SH-SY5Y (cell line): ENCODE results near the gene MEF2A.

Source experiments
- GATA2 ChIP-seq: IDR thresholded peaks from 2 replicates; pipeline ENCODE4 v1.6.1; 2011; ENCODE audit warnings: mild to moderate bottlenecking, low read depth, low read length
- GATA3 ChIP-seq: IDR thresholded peaks from 2 replicates; pipeline ENCODE4 v1.6.1; 2011; ENCODE audit warnings: low read depth, mild to moderate bottlenecking, low read length, moderate library complexity

MEF2A gene

DNA sequence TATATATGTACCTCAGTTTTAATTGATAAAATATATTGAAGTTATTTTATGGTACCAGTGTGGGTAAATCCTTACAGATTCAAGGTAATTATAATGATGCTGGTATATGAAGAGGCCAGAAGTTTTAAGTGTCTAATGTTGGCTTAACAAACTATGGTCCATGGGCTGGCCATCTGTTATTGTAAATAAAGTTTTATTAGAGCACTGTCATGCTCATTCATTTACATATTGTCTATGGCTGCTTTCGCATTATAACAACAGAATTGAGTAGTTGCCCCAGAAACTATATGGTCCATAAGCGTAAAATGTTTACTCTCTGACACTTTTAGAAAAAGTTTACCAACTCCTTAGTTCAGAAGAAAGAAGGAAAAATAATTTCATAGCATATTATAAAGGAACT, 67.9 kb downstream of the MEF2A start:
- TF ChIP-seq GATA2, result no peak
- TF ChIP-seq GATA3, result no peak

DNA sequence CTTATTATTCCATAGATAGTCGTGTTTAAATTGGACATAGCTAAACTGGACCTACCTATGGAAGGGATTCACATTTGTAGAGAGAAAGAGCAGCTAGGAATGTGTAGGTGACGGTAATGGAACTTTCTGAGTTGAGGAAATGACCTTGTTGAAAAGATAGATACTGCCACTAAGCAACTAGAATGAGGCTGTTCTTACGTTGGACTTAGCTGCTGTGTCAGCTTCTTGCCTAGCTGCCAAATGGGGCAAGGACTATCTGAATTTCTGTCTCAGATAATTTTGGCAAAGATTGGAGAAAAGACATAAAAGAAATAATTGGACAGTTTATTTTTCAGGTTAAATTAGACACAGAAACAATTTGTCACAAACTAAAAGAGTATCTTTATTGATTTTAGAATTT, 68.8 kb downstream of the MEF2A start:
- TF ChIP-seq GATA3 (no peak), GATA2 (no peak)

DNA sequence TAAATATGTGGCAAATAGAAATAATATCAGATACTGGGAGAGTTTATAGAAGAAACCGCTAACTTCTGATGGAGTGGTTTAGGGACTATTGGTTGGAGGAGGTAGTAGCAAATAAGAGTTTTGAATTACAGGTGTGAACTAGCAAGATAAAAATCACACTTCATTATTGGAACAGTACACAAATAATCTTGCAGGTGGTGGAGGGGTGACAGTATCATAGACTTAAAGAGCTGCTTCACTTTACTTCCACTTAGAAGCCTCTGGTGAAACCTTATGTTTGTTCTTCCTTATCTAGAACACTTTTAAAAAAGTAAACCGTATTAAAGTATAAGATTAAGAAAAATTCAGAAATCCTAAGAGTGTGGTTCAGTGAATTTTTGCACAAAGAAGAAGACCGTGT, 69.4 kb downstream of the MEF2A start:
- TF ChIP-seq GATA2 (no peak), GATA3 (no peak)

DNA sequence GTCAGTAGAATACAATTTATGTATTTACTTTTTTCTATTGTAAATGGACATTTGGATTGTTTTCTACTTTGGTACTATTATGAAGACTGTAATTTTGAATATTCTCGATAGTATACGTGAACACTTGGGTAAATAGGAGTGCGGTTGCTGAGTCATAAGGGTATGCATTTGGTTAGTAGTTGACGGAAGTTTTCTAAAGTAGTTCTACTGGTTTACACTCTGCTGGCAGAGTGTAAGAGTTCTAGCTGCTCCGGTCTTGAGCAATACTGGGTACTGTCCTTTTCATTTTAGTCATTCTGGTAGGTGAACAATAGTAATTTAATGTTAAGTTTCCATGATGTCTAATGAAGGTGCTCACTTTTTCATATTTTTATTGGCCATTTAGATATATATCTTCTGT, 70.0 kb downstream of the MEF2A start:
- TF ChIP-seq GATA2 (no peak), GATA3 (no peak)

DNA sequence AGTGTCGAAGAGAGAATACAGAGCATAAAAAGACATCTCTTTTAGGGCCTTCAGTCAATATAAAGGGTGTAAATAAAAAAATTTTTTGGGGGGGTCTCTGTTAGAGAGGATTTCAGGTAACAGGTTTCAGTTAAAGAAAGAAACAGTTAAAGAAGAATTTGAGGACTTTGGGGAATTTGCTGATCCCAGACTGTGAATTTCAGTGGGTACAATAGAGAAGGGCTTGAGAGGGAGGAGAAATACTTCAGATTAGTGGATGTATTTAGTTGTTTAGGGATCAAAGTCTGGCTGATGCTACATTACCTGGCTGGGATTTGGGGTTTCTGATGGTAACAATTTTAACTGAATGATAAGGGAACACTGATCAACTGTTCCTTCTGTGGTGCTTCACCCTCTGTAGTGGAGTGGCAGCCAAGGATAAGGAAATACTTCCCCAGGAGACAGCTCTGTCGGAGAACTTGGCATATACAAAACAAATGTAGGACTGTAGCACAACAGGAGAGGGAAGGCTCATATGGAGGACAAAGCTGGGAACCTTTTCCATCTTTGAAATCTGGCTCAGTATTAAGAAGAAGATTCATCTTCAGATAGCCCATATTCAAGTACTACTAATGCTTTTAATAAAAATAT, 79.2 kb downstream of the MEF2A start:
- TF ChIP-seq GATA2 (no peak), GATA3 (no peak)

DNA sequence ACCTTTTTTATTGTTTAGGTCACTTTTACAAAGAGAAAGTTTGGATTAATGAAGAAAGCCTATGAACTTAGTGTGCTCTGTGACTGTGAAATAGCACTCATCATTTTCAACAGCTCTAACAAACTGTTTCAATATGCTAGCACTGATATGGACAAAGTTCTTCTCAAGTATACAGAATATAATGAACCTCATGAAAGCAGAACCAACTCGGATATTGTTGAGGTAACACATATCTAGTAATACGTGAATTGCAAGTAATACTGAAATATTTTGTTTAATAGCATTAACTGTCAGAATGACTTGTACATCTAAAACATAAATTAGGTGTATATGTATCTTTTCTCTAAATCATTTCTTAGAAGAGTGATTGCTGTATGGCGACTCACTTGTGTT, 79.8 kb downstream of the MEF2A start:
- no peak for TF ChIP-seq GATA3

DNA sequence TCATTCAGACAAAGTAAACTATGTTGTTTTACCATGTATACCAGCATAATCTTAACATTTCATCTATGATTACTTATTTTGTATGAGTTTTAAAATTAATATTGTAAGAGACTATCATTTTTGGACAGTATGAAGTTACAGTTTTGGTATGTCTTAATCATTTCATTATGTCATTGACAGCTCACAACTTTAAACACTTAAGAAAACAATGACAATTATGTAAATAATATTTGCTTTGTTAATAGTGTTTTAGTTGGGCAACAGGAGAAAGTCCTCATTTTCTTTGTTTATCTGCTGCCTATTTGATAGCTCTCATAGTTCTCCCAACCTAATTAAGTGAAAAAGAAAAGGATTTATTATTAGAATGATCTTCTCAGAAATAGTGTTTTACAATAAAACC, 80.2 kb downstream of the MEF2A start:
- TF ChIP-seq GATA3, result no peak
- TF ChIP-seq GATA2, result no peak

DNA sequence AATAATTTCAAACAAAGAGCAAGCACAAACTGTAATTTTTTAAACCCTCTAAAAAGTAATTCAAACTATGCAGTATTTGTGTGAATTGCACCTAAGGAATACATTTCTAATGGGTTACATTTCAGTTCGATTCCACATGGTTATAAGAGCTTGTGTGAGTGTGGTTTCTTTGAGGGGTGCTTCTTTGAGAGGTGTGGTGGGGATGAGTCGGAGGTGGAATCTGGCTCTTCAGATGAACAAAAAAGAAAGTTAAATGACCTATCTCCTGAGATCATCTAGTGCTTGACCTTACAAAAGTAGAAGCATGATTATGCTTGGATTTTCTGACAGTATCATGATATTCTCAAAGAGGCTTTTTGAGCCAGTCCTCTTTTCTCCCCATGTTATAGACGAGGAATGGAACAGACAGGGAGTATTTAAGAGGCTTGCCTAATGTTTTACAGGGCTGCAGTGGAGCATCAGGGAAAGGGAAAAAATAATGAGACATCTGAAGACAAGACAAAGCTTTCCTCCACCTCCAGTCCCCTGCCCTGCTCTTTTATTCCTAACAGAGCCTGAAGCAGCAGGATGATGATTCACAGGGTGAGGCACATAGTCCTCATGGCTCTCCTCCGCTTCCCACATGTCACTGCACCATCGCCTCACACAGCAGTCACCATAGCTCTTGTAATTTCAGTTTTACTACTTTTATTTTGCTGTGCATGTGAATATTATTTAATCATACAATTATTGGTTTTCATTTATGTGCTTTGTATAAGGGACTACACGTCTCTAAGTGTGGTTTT, 85.4 kb downstream of the MEF2A start:
- no peak for TF ChIP-seq GATA2
- TF ChIP-seq GATA3, result no peak

DNA sequence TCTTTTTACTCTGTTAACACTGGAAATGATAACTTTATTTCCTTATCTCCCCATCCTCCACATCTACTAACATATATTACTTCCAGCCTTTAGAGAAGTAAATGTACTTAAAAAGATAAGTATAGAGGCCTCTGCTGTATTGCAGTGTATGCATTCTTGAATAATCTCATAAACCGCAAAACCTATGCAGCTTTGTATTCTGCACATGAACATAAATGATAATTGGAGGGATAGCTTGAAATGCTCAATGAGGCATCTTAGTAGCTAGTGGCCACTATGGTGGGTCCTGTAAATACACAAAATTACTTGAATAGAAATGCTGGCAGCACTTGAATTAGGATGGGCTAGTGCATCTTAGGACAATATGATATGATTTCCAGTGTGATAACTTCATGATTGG, 90.4 kb downstream of the MEF2A start:
- TF ChIP-seq GATA3 (no peak), GATA2 (no peak)

DNA sequence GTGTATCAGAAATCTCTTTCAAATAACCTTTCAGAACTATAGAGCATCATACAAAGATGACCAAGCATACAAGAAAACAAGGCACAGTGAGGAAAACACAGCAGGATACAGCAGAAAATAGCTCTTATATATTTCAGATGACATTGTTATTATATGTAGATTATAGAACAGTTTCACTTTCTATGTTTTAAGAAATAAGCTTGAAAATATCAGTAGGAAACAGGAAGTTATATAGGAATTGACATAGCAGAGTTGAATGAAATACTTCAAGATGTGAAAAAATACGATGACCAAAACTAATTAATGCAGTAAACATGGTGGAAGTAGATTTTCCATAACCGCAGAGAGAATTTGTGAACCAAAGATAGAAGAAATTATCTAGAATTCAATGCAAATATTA, 92.2 kb downstream of the MEF2A start:
- TF ChIP-seq GATA3 (no peak), GATA2 (no peak)

DNA sequence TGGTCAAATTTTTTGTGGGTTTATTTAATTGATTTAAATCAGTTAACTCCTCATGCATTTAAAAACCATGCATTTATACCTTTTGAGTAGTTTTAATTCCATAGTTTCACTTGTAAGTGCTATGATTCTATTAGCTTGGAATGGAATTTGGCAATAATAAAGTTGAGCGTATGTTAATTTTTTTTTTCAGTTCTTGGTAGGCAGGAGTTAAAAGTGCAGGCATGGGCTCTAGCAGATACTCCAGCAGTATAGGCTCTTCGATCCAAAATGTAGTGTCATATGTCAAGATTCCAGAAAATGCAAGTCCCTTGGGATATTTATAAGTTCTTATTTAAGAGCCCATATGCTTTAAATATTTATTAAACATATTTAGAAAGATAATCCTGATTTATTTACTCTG, 97.1 kb downstream of the MEF2A start:
- TF ChIP-seq GATA2 (no peak), GATA3 (no peak)

DNA sequence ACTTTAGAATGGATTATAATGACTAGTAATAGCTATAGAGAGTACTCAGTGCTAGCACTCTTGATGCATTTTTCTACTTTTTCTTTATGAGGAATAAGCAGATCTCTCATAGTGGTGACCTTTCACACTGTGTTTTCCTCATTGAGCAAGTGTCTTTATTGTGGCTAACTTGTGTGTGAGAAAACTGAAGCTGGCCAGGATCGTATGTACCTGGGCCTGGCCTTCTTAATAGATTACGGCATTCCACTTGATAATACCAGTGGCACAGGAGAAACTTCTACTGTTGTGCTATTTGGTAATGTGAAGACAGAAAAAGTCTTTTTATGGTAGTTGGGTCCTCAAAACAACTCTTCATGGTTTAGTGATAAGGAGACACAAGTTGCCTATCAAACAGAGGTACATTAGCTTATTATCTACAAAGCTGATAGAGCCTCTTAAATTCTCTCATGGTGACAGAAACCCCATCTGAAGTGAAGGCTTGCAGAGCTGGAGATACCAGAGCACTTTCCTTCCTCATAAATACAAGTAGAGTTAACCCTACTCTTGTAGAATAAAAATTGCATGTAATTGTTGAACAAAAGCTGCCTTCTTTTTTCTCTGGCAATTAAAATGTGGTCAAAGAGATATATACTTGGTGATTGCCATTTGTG, 102.9 kb downstream of the MEF2A start:
- TF ChIP-seq GATA3, result no peak
- TF ChIP-seq GATA2, result no peak

DNA sequence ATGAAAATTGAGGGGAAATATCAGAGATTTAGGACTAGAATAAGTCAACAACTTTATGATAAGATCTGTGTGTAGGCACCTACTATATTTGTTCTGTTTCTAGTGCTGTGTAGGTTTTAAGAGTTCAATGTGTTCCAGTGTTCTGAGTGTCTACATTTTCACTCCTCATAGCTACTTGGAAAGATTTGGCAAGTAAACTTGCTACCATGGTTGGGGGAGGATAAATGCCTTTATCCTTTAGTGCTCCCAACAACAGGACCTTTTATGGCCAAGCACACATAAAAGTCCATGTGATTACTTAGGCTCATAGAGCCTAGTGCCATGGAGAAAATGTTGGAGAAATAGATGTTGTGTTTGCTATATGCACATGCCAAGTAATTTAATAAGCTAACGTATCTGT, 103.5 kb downstream of the MEF2A start:
- no peak for TF ChIP-seq GATA3
- TF ChIP-seq GATA2, result no peak

DNA sequence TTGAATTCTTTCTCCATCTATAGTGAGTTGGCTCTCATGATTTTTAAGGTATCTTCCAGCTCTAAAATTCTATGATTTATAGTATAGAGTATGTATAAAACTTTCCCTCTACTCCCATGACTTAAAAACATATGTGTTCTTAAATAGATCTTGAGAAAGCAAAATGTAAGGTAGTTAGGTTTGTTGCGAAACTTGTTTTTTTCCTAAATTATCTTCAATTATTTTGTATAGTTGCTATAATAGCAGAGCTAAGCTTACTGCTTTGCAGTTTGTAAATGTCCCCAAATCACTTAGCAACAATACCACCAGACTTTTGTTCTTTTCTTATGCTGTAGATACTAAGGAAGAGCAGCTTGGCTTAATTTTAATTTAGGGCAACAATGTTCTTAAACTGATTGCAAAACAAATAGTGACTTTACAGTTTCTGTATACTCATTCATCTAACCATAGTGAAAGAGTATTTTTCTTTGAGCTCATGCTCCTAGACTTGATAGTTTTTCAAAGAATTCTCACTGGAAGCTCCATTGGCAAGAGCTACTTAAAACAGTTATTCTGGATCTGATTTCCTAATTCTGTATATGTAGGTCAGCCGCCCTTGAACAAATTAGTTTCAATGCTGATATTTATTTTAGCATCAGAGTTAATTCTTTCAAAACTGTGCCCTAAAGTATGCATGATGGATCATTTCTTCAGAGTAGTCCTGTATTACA, 106.3 kb downstream of the MEF2A start:
- TF ChIP-seq GATA2 (no peak), GATA3 (no peak)

DNA sequence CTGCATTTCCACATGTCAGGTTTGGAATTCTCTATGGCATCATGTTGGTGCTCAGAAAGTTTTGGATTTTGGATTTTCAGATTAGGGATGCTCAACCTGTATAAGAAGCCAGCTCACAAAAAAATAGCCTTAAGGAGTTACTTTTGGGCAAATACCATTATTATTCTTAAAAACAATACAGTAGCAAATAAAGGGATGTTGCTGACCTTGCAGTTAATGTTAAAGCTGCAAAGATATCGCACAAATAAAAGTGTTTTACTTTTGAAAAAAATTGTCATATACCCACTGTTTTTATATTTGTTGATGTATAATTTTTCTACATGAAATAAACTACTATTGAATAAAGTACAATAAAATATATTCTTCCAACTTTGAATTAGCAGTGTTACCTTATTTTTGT, 107.3 kb downstream of the MEF2A start:
- TF ChIP-seq GATA2 (no peak), GATA3 (no peak)

DNA sequence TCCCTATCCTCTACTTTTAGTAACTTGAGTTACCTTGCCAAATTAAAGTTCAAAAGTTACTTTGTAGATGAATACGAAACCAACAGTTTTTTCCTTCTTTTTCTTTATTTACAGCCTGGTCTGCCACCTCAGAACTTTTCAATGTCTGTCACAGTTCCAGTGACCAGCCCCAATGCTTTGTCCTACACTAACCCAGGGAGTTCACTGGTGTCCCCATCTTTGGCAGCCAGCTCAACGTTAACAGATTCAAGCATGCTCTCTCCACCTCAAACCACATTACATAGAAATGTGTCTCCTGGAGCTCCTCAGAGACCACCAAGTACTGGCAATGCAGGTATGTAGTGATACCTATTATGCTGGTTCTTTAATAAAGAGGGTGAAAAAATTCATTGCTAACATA, 108.5 kb downstream of the MEF2A start:
- TF ChIP-seq GATA2, result no peak
- TF ChIP-seq GATA3, result no peak
